ENCODE measurements around the gene CHFR.
A peak's percentile ranks its signal among the peaks of the same experiment; 100 is the strongest.
"Not testable (repeated sequence)": the region's sequence is repeated elsewhere in the genome, so short reads cannot be mapped to it uniquely, and the experiment has no call there.

CHFR gene

DNA sequence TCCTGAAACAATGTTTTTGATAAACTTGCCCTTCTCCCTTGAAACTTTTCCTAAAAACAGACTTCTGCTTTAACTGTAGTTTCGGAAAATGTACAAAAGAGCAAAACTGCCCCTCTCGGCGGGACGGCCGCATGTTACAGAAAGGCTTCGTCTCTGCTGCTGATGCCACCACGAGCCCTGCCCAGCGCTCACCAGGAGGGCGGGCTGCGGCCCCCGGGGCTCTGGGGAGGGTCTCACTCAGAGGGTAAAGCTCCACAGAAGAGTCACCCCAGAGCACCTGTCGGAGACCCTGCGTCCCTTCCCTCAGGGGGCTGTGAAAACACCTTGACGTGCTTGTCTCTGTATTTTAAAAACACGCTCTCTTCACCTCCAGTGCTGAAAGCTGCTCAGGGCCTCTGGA is 46.3 kb downstream of the CHFR start:
- no peak for FAIRE-seq

DNA sequence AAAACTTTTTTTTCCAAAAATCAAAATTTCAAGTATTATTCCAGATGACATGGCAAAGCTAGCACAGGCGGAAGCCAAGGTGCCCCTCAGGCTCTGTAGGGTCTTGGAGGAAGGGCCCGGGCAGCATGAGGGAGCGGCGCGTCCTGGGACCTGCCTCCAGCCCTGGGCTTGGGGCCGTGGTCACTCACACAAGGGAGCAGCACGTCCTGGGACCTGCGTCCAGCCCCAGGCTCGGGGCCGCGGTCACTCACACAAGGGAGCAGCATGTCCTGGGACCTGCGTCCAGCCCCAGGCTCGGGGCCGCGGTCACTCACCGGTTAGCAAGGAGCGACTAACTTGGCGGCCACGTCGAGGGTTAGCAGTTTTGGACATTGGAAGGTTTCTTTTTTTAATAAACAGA is 46.9 kb downstream of the CHFR start:
- DNase-seq (ENCODE audit: low spot score) (no peak), FAIRE-seq (no peak)

More for the DNA sequence above, 46.3 kb downstream of the CHFR start:
- no peak for DNase-seq (ENCODE audit: low spot score)

DNA sequence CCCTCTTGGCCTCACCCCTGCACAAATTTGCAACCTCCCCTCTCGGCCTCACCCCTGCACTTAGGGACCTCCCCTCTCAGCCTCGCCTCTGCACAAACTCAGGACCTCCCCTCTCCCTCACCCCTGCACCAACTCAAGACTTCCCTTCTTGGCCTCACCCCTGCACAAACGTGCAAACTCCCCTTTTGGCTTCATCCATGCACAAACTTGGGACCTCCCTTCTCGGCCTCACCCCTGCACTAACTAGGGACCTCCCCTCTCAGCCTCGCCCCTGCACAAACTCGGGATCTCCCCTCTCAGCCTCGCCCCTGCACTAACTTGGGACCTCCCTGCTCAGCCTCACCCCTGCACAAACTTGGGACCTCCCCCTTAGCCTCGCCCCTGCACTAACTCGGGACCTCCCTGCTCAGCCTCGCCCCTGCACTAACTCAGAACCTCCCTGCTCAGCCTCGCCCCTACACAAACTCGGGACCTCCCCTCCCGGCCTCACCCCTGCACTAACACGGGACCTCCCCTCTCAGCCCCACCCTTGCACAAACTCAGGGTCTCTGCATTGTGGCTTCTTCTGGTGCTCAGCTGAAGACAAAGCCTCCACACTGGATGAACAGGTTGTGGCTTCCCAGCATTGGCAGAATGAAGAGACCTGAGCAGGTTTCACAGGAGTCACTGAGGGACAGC is 47.7 kb downstream of the CHFR start:
- FAIRE-seq = no peak
- DNase-seq (ENCODE audit: low spot score) = no peak

GRCh38 chr12:132838410-132839080 is 48.9 kb downstream of the CHFR start:
- DNase-seq (ENCODE audit: low spot score) (no peak), FAIRE-seq (no peak)

DNA sequence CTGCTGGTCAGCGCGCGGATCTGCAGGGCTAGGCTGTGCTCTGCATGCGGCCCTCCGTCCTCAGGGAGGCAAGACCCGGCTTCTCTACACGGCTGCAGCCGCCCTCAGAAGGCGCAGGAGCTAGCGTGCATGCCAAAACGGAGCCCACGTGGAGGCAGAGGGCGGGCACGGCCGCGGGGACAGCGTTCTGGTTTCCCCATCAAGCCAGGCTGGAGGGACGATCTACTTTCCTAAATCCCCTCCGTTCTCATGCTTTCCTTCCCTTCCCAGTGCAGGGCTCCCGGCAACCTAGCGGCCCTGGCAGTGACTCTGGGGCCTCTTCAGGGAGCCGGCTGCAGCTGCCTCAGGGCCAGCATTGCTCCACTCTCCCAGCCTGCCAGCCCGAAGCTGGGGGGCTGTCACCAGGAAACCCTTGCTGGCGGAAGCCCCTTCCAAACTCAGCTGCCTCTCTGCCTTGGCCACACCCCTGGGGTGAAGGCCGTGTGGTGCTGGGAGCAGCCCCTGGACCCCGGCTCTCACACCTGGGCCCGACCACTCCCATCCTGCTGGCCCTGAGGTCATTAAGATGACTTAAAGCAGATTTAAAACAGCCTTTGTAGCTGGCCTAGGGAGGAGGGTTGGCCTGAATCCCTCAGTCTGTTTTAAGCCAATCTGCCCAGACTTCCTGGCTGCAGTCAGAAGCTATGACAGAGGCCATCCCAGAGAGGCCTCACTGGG is 49.6 kb downstream of the CHFR start:
- FAIRE-seq (no peak), DNase-seq (ENCODE audit: low spot score) (no peak)

DNA sequence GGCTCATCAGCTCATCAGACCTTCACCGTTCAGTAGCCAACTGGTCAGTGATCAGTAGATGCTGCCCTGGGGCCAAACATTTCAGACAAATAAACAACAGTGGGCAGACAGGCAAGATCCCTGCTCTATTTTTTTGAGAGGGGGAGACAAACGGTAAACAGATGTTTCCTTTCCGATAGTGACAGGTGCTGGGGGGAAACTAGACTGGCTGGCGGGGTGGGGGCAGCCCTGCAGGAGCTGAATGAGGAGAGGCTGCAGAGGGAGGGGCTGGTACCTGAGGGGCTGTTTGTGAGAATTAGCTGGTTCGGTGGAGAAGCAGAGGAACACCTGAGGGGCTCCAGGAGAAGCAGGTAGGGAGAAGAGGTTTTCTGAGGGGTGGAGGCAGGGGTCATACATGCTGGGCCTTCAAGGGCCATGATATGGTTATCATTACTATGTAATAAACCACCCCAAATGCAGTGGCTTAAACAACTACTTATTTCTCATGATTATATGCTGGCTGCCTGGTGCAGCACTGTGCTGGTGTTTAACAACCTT is 50.5 kb downstream of the CHFR start:
- FAIRE-seq (no peak), DNase-seq (ENCODE audit: low spot score) (no peak)

DNA sequence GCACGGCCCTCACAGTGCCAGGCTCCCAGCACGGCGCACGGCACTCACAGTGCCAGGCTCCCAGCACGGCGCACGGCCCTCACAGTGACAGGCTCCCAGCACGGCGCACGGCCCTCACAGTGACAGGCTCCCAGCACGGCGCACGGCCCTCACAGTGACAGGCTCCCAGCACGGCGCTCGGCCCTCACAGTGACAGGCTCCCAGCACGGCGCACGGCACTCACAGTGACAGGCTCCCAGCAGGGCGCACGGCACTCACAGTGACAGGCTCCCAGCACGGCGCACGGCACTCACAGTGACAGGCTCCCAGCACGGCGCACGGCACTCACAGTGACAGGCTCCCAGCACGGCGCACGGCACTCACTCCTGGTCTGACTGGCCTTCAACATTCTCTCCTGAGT is 51.2 kb downstream of the CHFR start:
- FAIRE-seq; DNase-seq (ENCODE audit: low spot score): not testable (repeated sequence)

DNA sequence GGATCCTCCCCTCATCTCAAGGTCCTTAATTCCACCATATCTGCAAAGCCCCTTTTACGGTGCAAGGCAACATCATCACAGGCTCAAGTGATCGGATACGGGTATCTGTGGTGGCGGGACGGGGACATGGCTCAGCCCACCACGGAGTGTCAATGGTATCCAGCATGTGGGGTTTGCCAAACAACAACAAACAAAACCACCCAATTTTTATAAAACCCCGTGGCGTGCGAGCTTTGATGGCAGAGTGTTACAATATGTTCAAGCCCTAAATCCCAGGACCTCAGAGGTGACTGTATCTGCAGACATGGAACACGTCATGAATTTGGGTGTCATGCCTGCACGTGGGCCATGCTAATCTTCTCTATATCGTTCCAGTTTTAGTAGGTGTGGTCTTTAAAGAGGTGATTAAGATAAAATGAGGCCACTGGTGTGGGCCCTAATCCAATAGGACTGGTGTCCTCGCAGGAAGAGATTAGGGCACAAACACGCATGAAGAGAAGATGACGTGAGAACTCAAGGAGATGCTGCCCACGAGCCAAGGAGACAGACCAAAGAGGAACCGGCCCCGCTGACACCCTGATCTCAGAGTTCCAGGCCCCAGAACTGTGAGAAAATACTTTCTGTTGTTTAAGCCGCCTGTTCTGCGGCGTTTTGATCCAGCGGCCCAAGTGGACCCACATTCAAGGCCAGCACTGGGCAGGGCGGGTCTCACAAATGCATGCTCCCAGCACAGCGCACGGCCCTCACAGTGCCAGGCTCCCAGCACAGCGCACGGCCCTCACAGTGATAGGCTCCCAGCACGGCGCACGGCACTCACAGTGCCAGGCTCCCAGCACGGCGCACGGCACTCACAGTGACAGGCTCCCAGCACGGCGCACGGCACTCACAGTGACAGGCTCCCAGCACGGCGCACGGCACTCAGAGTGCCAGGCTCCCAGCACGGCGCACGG is 52.1 kb downstream of the CHFR start:
- no peak for DNase-seq (ENCODE audit: low spot score)
- FAIRE-seq = no peak

DNA sequence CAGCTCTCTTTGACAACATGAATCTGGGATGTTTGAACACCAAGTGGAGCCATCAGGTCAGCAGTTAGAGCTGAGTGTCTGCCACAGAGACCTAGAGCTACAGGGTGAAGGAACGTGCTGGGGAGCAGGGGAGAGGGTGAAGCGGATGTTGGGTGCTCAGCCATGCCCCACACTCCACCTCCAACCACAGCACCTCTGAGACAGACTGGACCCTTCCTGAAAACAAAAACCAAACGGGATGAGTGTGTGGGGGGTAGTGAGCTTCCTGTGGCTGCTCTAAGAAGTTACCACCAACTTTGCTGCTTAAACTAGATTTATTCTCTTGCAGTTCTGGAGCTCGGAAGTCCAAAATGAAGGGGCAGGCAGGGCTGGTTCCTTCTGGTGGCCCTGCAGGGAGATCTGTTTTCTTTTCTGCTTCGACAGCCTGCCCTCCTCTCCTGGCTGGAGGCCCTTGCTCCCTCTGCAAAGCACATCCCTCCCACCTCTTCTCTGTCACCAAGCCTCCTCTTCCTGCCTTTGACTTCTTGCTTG is 53.2 kb downstream of the CHFR start:
- FAIRE-seq (no peak), DNase-seq (ENCODE audit: low spot score) (no peak)

- FAIRE-seq (no peak), DNase-seq (ENCODE audit: low spot score) (no peak)
Measured at GRCh38 chr12:132833341-132833740, 54.1 kb downstream of the CHFR start.

GRCh38 chr12:132831771-132832170 is 55.6 kb downstream of the CHFR start:
- FAIRE-seq = peak; percentile 48
- DNase-seq (ENCODE audit: low spot score) = no peak

- no peak for FAIRE-seq
- peak; percentile 98 for DNase-seq (ENCODE audit: low spot score)
Measured at GRCh38 chr12:132828706-132829534, 58.5 kb downstream of the CHFR start, which contains the start of gene GOLGA3. TSS of gene GOLGA3 (minus strand) at chr12:132828869. CDS start at chr12:132822128, 6,741 bp downstream.

DNA sequence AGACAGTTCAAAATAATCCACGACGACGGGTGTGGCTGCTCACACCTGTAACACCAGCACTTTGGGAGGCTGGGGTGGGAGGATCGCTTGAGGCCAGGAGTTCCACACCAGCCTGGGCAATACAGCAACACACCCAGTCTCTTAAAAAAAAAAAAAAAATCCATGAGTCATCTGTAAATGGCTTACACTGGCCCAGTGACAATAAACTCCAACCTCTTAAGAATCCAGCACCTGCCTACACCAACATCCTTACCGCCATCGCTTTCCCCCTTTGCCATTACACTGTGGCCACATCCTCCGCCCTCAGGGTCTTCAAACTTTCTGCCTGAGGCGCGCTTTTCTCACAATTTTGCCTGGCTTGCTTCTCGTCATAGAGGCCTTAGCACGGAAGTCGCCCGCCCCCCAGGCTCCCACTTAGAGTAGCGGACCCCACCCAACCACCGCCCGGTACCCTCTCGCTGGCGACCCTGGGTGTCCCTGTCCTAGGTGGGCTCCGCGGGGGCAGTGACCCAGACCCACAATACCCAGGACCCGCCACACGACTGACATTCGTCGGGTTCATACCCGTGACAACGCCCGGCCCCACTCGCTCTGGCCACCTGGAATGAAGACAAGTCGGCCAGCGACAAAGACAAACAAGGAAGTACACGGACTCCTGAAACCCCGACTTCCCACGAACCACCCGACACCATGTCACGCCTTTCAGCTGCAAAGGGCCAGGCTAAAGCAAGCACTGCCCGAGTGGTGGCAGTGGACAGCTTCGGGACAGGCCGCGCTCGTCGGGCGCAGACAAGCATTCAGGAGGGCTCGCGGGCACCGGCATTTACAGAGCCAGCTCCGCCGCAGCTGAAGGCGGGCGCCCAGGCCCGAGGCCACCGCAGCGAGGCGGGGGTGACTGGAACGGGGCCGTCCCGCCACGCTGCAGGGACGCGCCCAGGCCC is 59.4 kb downstream of the CHFR start:
- DNase-seq (ENCODE audit: low spot score) = peak; percentile 28
- no peak for FAIRE-seq

- DNase-seq (ENCODE audit: low spot score) = no peak
- no peak for FAIRE-seq
Measured at GRCh38 chr12:132825861-132826260, 61.5 kb downstream of the CHFR start.

- FAIRE-seq = no peak
Measured at GRCh38 chr12:132825089-132825488, 62.3 kb downstream of the CHFR start.

GRCh38 chr12:132824053-132824452 is 63.4 kb downstream of the CHFR start:
- FAIRE-seq = no peak
- DNase-seq (ENCODE audit: low spot score) = no peak

More at GRCh38 chr12:132825089-132825488, 62.3 kb downstream of the CHFR start:
- DNase-seq (ENCODE audit: low spot score) = no peak

DNA sequence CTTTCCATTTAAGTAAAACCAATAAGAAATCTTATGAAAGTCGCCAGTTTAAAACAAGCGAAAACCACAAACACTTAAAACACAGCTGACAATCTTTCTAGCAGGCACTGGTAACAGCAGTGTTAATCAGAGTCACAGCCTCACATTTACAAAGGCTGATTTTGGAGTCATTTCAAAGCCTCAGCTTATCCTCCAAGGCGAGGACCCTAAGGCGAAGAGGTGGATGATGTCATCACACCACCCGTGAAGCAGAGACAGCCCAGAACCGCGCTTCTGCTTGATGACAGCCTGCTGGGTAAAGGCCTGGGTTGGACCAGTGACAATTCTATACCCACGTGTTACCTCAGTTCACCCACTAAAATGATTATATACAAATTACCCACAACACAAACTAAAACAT is 68.8 kb downstream of the CHFR start:
- DNase-seq (ENCODE audit: low spot score) (no peak), FAIRE-seq (no peak)

DNA sequence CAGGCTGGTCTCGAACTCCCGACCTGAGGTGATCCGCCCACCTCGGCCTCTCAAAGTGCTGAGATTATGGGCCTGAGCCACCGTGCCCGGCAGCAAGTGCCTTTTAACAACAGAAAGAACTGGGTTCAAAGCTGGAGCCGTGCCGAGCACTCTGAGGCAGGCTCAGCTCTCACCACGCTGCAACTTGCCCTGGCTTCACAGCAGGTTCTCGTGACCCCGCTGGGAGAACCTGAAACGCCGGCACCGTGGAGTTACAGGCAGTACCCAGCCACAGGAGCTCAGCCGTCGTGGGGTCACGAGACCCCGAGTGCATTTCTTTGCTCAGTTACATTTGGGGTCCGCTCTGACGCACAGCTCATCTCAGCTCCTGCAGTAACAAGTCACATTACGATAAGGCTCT is 73.2 kb downstream of the CHFR start:
- FAIRE-seq (no peak), DNase-seq (ENCODE audit: low spot score) (no peak)

GRCh38 chr12:132813443-132813842 is 74.0 kb downstream of the CHFR start:
- DNase-seq (ENCODE audit: low spot score) (no peak), FAIRE-seq (no peak)

Measured in urothelium cell line (cell line).